HG02884 (cell line): Measurements from ENCODE around the gene CNNM1.
A peak's percentile ranks its signal among the peaks of the same experiment; 100 is the strongest.

Experiments
- ATAC-seq: cut with Tn5 transposase; IDR thresholded peaks from one replicate; pipeline ENCODE4 v1.9.1; 2021; ENCODE audit warnings: mild to moderate bottlenecking, moderate library complexity; ENCODE audit not compliant: unreplicated experiment

CNNM1 gene

GRCh38 chr10:99370993-99371392 lies 41.8 kb downstream of the CNNM1 start:
- peak; percentile 90 for ATAC-seq

GRCh38 chr10:99372546-99373271 lies 43.6 kb downstream of the CNNM1 start:
- no peak for ATAC-seq

- ATAC-seq = no peak
Observed at GRCh38 chr10:99374526-99374925, 45.4 kb downstream of the CNNM1 start.

- ATAC-seq = no peak
Observed at GRCh38 chr10:99374972-99375371, 45.8 kb downstream of the CNNM1 start.

- ATAC-seq = no peak
Observed at GRCh38 chr10:99375426-99375825, 46.3 kb downstream of the CNNM1 start.

- no peak for ATAC-seq
Observed at GRCh38 chr10:99382176-99382575, 53.0 kb downstream of the CNNM1 start.

- no peak for ATAC-seq
Observed at GRCh38 chr10:99387071-99387470, 57.9 kb downstream of the CNNM1 start.

- ATAC-seq = no peak
Observed at GRCh38 chr10:99387541-99387940, 58.4 kb downstream of the CNNM1 start.

GRCh38 chr10:99389729-99390480 lies 60.7 kb downstream of the CNNM1 start:
- ATAC-seq = no peak

GRCh38 chr10:99391346-99391745 lies 62.2 kb downstream of the CNNM1 start:
- ATAC-seq = no peak

- ATAC-seq = no peak
Observed at GRCh38 chr10:99393036-99393435, 63.9 kb downstream of the CNNM1 start.

- no peak for ATAC-seq
Observed at GRCh38 chr10:99393683-99394082, 64.5 kb downstream of the CNNM1 start.

GRCh38 chr10:99394256-99394655 lies 65.1 kb downstream of the CNNM1 start:
- ATAC-seq = no peak

- no peak for ATAC-seq
Observed at GRCh38 chr10:99394761-99395386, 65.7 kb downstream of the CNNM1 start.

GRCh38 chr10:99395750-99396445 lies 66.7 kb downstream of the CNNM1 start:
- no peak for ATAC-seq

GRCh38 chr10:99396471-99396870 lies 67.3 kb downstream of the CNNM1 start:
- no peak for ATAC-seq

- ATAC-seq = no peak
Observed at GRCh38 chr10:99399664-99400063, 70.5 kb downstream of the CNNM1 start.

GRCh38 chr10:99403674-99404073 lies 74.5 kb downstream of the CNNM1 start:
- no peak for ATAC-seq

GRCh38 chr10:99406149-99406548 lies 77.0 kb downstream of the CNNM1 start:
- ATAC-seq = no peak

GRCh38 chr10:99410146-99410545 lies 81.0 kb downstream of the CNNM1 start:
- no peak for ATAC-seq

GRCh38 chr10:99410876-99411275 lies 81.7 kb downstream of the CNNM1 start:
- ATAC-seq = no peak
